GM21390 (cell line): Measurements from ENCODE around the gene HMCN2.

Experiments
- ATAC-seq: cut with Tn5 transposase; IDR thresholded peaks from one replicate; pipeline ENCODE4 v1.9.1; 2021; ENCODE audit not compliant: unreplicated experiment

The HMCN2 gene

GRCh38 chr9:130305381-130305780 lies 39.8 kb downstream of the HMCN2 start:
- no peak for ATAC-seq

GRCh38 chr9:130306823-130307666 lies 41.5 kb downstream of the HMCN2 start:
- no peak for ATAC-seq

GRCh38 chr9:130307667-130307943 lies 42.0 kb downstream of the HMCN2 start:
- ATAC-seq = no peak

- ATAC-seq = no peak
Measured at GRCh38 chr9:130308081-130308571, 42.6 kb downstream of the HMCN2 start.

- no peak for ATAC-seq
Measured at GRCh38 chr9:130309689-130310455, 44.3 kb downstream of the HMCN2 start.

GRCh38 chr9:130310456-130310855 lies 44.9 kb downstream of the HMCN2 start:
- no peak for ATAC-seq

GRCh38 chr9:130311003-130311402 lies 45.4 kb downstream of the HMCN2 start:
- no peak for ATAC-seq

- no peak for ATAC-seq
Measured at GRCh38 chr9:130311408-130312140, 46.0 kb downstream of the HMCN2 start.

- ATAC-seq = no peak
Measured at GRCh38 chr9:130313103-130313858, 47.7 kb downstream of the HMCN2 start.

- no peak for ATAC-seq
Measured at GRCh38 chr9:130315446-130316226, 50.1 kb downstream of the HMCN2 start.

GRCh38 chr9:130316430-130316829 lies 50.9 kb downstream of the HMCN2 start:
- ATAC-seq = no peak

GRCh38 chr9:130319300-130319699 lies 53.7 kb downstream of the HMCN2 start:
- no peak for ATAC-seq

- no peak for ATAC-seq
Measured at GRCh38 chr9:130319944-130320712, 54.6 kb downstream of the HMCN2 start.

GRCh38 chr9:130320723-130321481 lies 55.3 kb downstream of the HMCN2 start:
- ATAC-seq = no peak

GRCh38 chr9:130321539-130321938 lies 56.0 kb downstream of the HMCN2 start:
- ATAC-seq = no peak

GRCh38 chr9:130323051-130323745 lies 57.6 kb downstream of the HMCN2 start:
- ATAC-seq = no peak

GRCh38 chr9:130325921-130326320 lies 60.4 kb downstream of the HMCN2 start:
- no peak for ATAC-seq
